ENCODE results near the gene DMD.

Gene DMD

GRCh38 chrX:31252133-31252532, 1959.2 kb downstream of the DMD start:
- no peak for DNase-seq

DNA sequence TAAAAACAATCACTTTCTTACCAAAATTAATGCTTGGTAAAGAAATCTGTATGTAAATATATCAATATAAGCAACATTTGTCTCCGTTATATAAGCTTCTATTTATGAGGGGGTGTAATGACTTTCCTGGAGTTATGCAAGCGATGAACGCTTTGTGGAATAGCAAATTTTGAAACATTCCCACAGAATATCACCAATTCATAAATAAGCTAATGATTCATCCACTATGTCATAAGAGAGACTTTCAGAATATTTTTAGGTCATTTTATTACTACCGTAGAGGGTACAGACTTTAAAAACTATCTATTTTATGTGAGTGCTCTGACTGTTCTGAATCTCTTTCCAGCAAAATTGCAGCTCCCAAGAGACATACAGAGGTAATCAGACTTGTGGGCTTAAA, 1960.0 kb downstream of the DMD start:
- no peak for DNase-seq

- no peak for DNase-seq
Measured at GRCh38 chrX:31245714-31246113, 1965.6 kb downstream of the DMD start.

GRCh38 chrX:31243804-31244203, 1967.5 kb downstream of the DMD start:
- DNase-seq, result no peak

DNA sequence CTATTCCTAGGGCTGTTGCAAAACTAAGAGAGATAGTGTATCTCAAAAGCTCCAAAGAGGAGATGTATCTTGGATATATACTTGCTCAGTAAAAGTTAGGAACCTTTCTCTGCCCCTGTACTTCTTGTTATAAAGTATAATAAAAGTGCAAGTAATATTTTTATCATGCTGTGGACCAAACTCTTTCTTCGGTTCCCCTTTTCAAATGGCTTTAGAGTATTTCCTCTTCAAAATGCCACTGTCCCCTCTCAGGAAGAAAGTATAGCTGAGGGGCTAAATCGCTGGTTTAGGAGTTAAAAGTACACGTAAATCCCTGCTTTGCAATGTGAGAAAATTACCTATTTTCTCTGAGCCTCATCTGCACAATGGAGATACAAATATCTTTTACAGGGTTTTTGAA, 1970.4 kb downstream of the DMD start:
- no peak for DNase-seq

DNA sequence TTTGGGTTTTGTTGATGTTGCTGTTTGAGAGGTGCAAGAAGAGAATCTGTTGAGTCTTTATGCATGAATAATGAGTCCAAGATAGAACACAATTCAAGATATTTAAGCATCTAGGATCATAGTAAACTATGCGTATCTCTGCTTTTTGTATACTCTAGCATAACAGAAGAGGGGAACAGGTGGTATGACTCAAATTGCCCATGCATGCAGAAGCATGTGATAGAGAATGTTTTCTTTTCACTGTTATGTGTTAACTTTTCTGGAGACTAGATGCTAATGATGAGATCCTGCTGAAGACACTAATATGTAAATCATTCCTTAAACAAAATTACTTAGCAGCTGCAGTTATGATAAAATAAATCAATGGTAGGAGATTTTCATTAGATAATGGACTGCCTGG, 1974.2 kb downstream of the DMD start:
- no peak for DNase-seq

GRCh38 chrX:31236231-31236630, 1975.1 kb downstream of the DMD start:
- peak in 1 of 2 donors; percentile 37 for DNase-seq

- DNase-seq, result no peak
Measured at GRCh38 chrX:31233941-31234496, 1977.3 kb downstream of the DMD start.

- no peak for DNase-seq
Measured at GRCh38 chrX:31232506-31232905, 1978.8 kb downstream of the DMD start.

DNA sequence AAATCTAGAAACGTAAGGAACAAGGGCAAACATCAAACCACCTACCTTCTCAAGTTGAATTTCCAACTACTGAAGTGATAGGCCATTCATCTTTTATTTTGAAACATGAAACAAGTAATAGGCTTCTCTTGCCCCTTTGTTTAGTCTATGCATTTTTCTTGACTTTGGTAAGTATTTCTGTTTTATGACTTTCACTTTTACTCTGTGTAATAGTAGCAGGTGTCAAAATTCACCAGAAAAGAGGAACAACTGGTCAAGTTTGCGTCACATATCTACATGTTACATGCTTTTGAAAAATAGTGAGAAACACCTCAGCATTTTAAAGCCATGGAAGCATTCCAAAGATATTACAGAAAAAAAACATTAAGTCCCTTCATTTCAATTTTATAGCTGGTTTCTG, 1982.4 kb downstream of the DMD start:
- no peak for DNase-seq

GRCh38 chrX:31228415-31228832, 1982.9 kb downstream of the DMD start:
- no peak for DNase-seq

DNA sequence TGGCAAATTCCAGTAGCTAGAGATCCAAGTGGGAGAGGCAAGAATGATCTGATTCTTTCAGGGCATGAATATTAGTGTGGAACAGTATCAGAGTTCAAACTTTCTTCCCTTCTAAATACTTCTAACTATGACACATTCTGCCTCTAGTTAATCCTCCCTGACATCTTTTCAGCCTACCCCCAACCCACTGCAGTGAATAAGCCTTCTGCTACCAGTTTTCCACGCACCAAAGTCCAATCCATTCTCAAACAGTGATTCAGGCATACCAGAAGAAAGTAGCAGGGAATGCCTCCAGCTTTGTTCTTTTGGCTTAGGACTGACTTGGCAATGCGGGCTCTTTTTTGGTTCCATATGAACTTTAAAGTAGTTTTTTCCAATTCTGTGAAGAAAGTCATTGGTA, 1984.1 kb downstream of the DMD start:
- no peak for DNase-seq

DNA sequence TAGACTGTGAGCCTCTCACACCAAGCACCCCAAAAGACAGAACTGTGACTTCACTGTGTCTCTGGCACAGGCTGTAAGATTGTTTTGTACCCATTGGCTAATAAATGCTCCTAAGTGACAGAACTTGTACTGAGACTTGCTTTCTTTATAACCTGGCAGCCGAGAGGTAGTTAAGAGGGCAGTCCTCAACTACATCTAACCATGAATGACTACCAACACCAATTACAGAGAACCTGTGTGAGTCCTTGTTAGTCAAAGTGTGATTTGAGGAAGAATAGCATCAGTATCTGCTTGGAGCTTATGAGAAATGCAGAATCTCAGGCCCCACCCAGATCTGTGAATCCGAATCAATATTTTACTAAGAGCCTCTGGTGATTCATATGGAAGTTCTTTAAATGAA, 1985.5 kb downstream of the DMD start:
- DNase-seq, result no peak

GRCh38 chrX:31224381-31225012, 1986.9 kb downstream of the DMD start:
- no peak for DNase-seq

GRCh38 chrX:31223817-31224216, 1987.5 kb downstream of the DMD start:
- DNase-seq, result no peak

GRCh38 chrX:31222946-31223345, 1988.4 kb downstream of the DMD start:
- no peak for DNase-seq

DNA sequence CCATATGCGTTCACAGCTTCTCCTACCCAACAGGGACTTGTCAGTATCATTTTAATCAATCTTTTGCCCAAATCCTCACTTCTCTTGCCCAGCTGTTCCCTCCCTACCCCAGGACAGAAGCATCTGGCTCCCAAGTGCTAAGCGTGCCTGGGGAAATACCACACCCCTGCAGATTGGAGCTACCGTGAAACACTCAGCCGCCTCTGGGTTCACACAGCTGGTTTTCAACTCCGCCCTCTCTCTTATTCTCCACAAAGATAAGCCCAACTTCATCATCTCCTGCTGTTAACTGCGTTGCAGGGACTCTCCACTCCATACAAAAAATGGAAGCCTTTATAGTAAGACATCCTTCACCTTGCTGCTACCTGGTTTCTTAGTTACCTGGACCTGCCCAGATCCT, 1992.2 kb downstream of the DMD start:
- no peak for DNase-seq

DNA sequence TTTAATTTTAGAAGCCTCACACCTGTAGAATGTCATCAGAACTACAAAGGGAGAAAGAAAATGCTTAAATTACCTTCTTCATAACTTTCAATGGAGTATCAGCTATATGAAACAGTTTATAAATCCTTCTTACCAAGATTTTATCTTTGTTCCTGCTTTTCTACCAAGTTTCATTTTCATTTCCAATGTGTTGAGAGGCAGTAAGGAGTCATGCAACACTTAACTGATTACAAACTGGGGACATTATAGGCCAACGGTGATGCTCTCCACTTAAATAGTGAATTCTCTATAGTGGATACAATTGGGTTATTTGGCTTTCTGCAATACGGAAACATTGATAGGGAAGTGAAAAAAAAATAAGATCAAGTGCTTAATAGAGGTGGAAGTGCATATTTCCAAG, 1994.3 kb downstream of the DMD start:
- DNase-seq, result no peak

DNA sequence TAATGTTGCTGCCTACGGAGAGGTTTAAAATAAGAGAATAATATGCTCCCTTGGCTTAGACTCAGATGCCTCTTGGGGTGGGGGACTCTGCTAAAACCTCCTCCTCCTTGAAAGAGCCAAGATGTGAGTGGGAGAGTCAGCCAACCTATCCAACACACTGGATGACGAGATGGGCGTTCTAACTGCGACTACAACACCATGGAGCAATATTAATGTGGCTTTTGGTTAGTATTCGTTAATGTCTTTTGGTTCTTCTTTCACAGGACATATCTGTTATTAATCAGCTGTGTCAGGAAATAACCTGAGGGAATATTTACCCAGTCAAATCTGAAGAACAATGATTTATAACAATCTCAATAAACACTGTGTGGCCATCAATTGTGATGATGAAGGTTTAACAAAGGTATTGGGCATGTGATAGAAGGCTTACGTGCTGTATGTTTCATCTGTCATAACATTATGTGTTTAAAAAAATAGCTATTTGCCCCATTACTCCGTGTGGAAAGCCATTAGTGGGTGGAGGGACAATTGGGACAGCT, 1996.0 kb downstream of the DMD start:
- no peak for DNase-seq

GRCh38 chrX:31213941-31214340, 1997.4 kb downstream of the DMD start:
- no peak for DNase-seq

- no peak for DNase-seq
Measured at GRCh38 chrX:31212856-31213748, 1998.2 kb downstream of the DMD start.

GRCh38 chrX:31209005-31209628, 2002.2 kb downstream of the DMD start:
- DNase-seq, result no peak

DNA sequence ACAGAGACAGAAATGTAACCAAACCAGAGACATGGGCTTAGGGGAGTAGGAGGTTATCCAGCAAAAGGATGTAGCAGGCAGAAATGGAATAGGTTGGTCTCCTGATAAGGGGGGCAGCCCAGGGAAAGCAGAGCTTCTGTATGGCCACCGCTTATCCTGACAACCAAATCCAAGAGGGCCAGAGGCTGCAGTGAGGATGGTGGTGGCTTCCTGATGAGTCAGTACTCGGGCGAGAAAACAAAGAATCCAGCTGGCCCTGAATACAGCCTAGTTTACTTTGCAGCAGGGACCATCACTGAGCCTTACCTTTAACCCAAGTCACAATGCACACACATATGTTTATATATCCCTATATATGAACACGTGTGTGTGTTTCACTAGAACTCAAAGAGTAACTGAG, 2009.8 kb downstream of the DMD start:
- DNase-seq, result no peak

Measured in CD4-positive, alpha-beta T cell treated with Interleukin-4 for 1 hour (primary cell).